AG04449 (cell line): ENCODE measurements around the gene KCNB1.

Source experiments
- CTCF ChIA-PET: fragments of 350-600 bp; formaldehyde crosslinking; extraction: SDS; loops from one replicate; lab custom pipeline; 2021; ENCODE audit warnings: antibody characterized with exemption; lab: Yijun Ruan, JAX
- POLR2A ChIA-PET: fragments of 400-600, 350-600 bp; formaldehyde crosslinking; extraction: SDS; loops from one replicate; lab custom pipeline; 2020; ENCODE audit warnings: antibody characterized with exemption, inconsistent platforms; lab: Yijun Ruan, JAX
- DNase-seq: peaks from one replicate; pipeline ENCODE4 v3.0.0-alpha.2; 2010; ENCODE audit warnings: low read depth, low spot score
- H3K4me3 ChIP-seq: 2 replicates; pipeline ENCODE4 v1.5.1; 2011; ENCODE audit warnings: low read depth, mild to moderate bottlenecking, control low read depth, low read length
- CTCF ChIP-seq: IDR thresholded peaks from one replicate; pipeline ENCODE4 v1.5.1; 2011; ENCODE audit warnings: mild to moderate bottlenecking, moderate library complexity, low read length, control low read depth, inconsistent platforms; ENCODE audit not compliant: insufficient read depth; ENCODE audit errors: missing control alignments

The KCNB1 gene

DNA sequence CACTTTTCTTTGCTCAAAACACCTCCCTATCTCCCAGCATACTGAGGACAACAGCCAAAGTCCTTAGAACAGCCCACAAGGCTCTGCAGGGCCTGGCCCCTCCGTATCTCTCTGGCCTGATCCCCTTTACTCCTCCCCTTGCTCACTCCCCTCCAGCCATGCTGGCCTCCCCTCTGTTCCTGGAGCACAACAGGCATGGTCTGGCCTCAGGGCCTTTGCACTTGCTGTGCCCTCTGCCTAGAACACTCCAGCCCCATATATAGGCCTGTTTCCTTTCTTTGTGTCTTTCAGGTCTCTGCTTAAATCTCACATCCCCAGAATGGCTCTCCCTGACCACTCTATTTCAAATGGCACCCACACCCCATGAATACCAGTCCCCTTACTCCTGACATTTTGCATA lies 62.7 kb downstream of the KCNB1 start:
- ChIA-PET CTCF (no interaction called here), POLR2A (no interaction called here)
- no peak for DNase-seq

GRCh38 chr20:49418809-49419208 lies 63.7 kb downstream of the KCNB1 start:
- ChIA-PET POLR2A (no interaction called here), CTCF (no interaction called here)
- no peak for DNase-seq
- no peak for TF ChIP-seq CTCF
- H3K4me3 ChIP-seq = no peak overlapping the region

More for the DNA sequence above, 62.7 kb downstream of the KCNB1 start:
- no peak overlapping the region for H3K4me3 ChIP-seq
- TF ChIP-seq CTCF = no peak

- CTCF ChIA-PET = no interaction called here
Observed at GRCh38 chr20:49417843-49418555, 64.5 kb downstream of the KCNB1 start.

DNA sequence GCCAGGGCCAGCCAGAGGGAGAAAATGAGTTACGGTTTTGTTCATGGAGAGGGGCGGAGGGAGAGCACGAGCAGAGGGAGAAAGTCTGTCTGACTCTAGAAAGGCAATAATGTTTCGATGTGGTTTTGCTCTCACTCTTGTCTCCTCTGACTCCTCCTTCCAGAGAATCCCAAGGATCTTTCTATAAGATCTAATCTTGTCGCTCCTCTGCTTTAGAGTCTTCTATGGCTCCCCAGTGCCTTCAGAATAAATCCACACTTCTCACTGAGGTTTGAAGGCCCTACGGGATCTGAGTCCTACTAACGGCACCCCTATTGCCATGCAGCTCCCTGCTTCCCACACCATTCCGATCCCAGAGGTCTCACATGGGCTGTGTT lies 66.8 kb downstream of the KCNB1 start:
- DNase-seq = no peak
- CTCF ChIA-PET = no interaction called here
- POLR2A ChIA-PET = no interaction called here

More at GRCh38 chr20:49417843-49418555, 64.5 kb downstream of the KCNB1 start:
- POLR2A ChIA-PET = no interaction called here
- TF ChIP-seq CTCF = no peak
- DNase-seq = no peak
- H3K4me3 ChIP-seq = no peak overlapping the region

DNA sequence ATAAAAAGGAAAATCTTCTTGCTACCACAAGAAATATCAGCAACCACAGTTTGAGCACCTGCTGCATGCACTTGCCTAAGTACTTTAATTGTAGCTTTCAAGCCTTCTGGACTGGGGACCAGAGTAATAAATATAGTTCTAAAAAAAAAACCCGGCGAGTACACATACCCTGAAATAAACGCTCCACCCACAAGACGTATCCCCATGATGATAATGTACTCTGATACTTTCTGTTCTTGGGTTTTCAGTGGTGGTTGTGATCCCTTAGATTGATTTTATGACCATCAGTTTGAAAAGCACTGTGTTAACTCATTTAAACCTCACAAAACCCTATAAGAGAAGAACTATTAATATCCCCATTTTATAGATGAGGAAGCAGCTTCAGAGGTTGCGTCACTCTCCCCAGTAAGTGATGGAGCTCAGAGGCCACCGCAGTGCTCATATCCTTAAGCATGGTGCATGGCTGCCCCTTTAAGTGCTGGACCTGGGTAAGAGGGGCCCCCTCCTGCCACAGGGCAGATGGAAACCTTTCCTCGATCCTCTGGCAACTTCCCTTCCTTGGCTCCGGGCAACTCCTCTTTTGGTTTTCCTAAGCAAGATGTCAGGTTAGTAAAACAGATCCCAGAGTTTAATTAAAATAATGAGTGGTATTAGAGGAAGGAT lies 67.3 kb downstream of the KCNB1 start:
- no peak for TF ChIP-seq CTCF
- no peak for DNase-seq
- ChIA-PET POLR2A (no interaction called here), CTCF (no interaction called here)
- H3K4me3 ChIP-seq = no peak overlapping the region

More for the DNA sequence above, 66.8 kb downstream of the KCNB1 start:
- H3K4me3 ChIP-seq = no peak overlapping the region
- TF ChIP-seq CTCF = no peak

DNA sequence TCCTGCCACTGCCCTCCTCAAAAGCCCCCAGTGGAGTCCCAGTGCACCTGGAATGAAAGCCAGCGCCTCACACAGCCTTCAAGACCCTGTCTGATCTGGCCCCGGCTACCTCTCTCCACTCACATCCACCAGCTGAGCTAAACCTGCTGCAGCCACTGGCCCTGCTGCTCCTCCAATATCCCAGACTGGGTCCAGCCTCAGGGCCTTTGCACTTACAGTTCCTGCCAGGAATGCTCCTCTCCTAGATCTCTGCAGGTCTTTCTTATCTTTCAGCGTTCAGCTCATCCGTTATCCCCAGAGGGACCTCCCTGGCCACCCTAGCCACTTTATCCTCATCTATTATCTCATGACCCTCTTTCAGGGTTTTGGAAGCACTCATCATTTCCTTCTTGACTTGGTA lies 68.8 kb downstream of the KCNB1 start:
- no peak overlapping the region for H3K4me3 ChIP-seq
- CTCF ChIA-PET = no interaction called here
- no peak for DNase-seq
- TF ChIP-seq CTCF = no peak
- POLR2A ChIA-PET = no interaction called here
